Trophoblast cell (in vitro differentiated cells and primary cell): ENCODE measurements around the gene CCDC17.
"Not testable (repeated sequence)": the region's sequence is repeated elsewhere in the genome, so short reads cannot be mapped to it uniquely, and the experiment has no call there.

Experiments used
- DNase-seq, 2 donors: peaks; one replicate each; pipeline ENCODE4 v3.0.0-alpha.2; 2016
- H2AFZ ChIP-seq: 2 replicates; pipeline ENCODE4 v1.6.1; 2013; ENCODE audit warnings: low read length, moderate library complexity, mild to moderate bottlenecking; ENCODE audit not compliant: insufficient read depth, poor library complexity
- H2AK5ac ChIP-seq: 2 replicates; pipeline ENCODE4 v1.6.1; 2013; ENCODE audit warnings: mild to moderate bottlenecking, low read length
- H2BK120ac ChIP-seq: 2 replicates; pipeline ENCODE4 v1.6.1; 2013; ENCODE audit warnings: low read length, mild to moderate bottlenecking, moderate library complexity; ENCODE audit not compliant: insufficient read depth, poor library complexity
- H2BK12ac ChIP-seq: 2 replicates; pipeline ENCODE4 v1.6.1; 2013; ENCODE audit warnings: mild to moderate bottlenecking, low read length, moderate library complexity
- H2BK5ac ChIP-seq: 2 replicates; pipeline ENCODE4 v1.6.1; 2013; ENCODE audit warnings: low read length, low read depth, moderate library complexity, mild to moderate bottlenecking; ENCODE audit not compliant: poor library complexity
- H3K14ac ChIP-seq: 2 replicates; pipeline ENCODE4 v1.6.1; 2013; ENCODE audit warnings: mild to moderate bottlenecking, low read length
- H3K18ac ChIP-seq: 2 replicates; pipeline ENCODE4 v1.6.1; 2013; ENCODE audit warnings: mild to moderate bottlenecking, low read length
- H3K23ac ChIP-seq: 2 replicates; pipeline ENCODE4 v1.6.1; 2013; ENCODE audit warnings: low read length
- H3K27ac ChIP-seq: 2 replicates; pipeline ENCODE4 v1.5.1; 2013; ENCODE audit warnings: low read depth, mild to moderate bottlenecking, inconsistent platforms, low read length, moderate library complexity
- H3K27me3 ChIP-seq: 2 replicates; pipeline ENCODE4 v1.6.1; 2013; ENCODE audit warnings: inconsistent platforms, mild to moderate bottlenecking, low read length, moderate library complexity; ENCODE audit not compliant: insufficient read depth
- H3K36me3 ChIP-seq, 2 experiments: 1 replicate in 1 of 2; 2 replicates in 1 of 2; pipeline ENCODE4 v1.6.1; 2013; ENCODE audit warnings: low read length in 2 of 2, mild to moderate bottlenecking in 2 of 2, moderate library complexity in 1 of 2; ENCODE audit not compliant: insufficient read depth in 2 of 2, control insufficient read depth in 1 of 2
- H3K4ac ChIP-seq: 2 replicates; pipeline ENCODE4 v1.6.1; 2013; ENCODE audit warnings: low read depth, mild to moderate bottlenecking, low read length, moderate library complexity
- H3K4me1 ChIP-seq, 2 experiments: 1 replicate in 1 of 2; 2 replicates in 1 of 2; pipeline ENCODE4 v1.6.1; 2013; ENCODE audit warnings: low read length in 2 of 2, mild to moderate bottlenecking in 2 of 2, moderate library complexity in 1 of 2; ENCODE audit not compliant: insufficient read depth in 2 of 2, control insufficient read depth in 1 of 2
- H3K4me2 ChIP-seq: 2 replicates; pipeline ENCODE4 v1.6.1; 2013; ENCODE audit warnings: inconsistent platforms, mild to moderate bottlenecking, low read length, moderate library complexity
- H3K4me3 ChIP-seq: 2 replicates; pipeline ENCODE4 v1.5.1; 2013; ENCODE audit warnings: mild to moderate bottlenecking, low read depth, low read length, inconsistent platforms
- H3K79me1 ChIP-seq: one replicate; pipeline ENCODE4 v1.6.1; 2013; ENCODE audit warnings: low read length
- H3K79me2 ChIP-seq: 2 replicates; pipeline ENCODE4 v1.6.1; 2013; ENCODE audit warnings: low read length, mild to moderate bottlenecking; ENCODE audit not compliant: control insufficient read depth, insufficient read depth, poor library complexity
- H3K9ac ChIP-seq: 2 replicates; pipeline ENCODE4 v1.6.1; 2013; ENCODE audit warnings: mild to moderate bottlenecking, low read length
- H3K9me3 ChIP-seq: 2 replicates; pipeline ENCODE4 v1.6.1; 2013; ENCODE audit warnings: low read depth, mild to moderate bottlenecking, control low read depth, inconsistent platforms, low read length; ENCODE audit not compliant: insufficient read depth
- H4K12ac ChIP-seq: 2 replicates; pipeline ENCODE4 v1.6.1; 2013; ENCODE audit warnings: low read depth, mild to moderate bottlenecking, low read length, moderate library complexity
- H4K8ac ChIP-seq: 2 replicates; pipeline ENCODE4 v1.6.1; 2013; ENCODE audit warnings: low read depth, mild to moderate bottlenecking, low read length, moderate library complexity
- H4K91ac ChIP-seq: one replicate; pipeline ENCODE4 v1.6.1; 2013; ENCODE audit warnings: low read depth, mild to moderate bottlenecking, low read length, moderate library complexity
- WGBS: extraction: QIAGEN DNeasy Blood & Tissue Kit; methylation state at CpG from one replicate; pipeline ENCODE4 v1.1.7; 2013; ENCODE audit warnings: missing lambda C conversion rate; ENCODE audit not compliant: insufficient read length, insufficient coverage; ENCODE audit errors: extremely low coverage; 5-methylcytosine and 5-hydroxymethylcytosine counted together

CCDC17 gene

DNA sequence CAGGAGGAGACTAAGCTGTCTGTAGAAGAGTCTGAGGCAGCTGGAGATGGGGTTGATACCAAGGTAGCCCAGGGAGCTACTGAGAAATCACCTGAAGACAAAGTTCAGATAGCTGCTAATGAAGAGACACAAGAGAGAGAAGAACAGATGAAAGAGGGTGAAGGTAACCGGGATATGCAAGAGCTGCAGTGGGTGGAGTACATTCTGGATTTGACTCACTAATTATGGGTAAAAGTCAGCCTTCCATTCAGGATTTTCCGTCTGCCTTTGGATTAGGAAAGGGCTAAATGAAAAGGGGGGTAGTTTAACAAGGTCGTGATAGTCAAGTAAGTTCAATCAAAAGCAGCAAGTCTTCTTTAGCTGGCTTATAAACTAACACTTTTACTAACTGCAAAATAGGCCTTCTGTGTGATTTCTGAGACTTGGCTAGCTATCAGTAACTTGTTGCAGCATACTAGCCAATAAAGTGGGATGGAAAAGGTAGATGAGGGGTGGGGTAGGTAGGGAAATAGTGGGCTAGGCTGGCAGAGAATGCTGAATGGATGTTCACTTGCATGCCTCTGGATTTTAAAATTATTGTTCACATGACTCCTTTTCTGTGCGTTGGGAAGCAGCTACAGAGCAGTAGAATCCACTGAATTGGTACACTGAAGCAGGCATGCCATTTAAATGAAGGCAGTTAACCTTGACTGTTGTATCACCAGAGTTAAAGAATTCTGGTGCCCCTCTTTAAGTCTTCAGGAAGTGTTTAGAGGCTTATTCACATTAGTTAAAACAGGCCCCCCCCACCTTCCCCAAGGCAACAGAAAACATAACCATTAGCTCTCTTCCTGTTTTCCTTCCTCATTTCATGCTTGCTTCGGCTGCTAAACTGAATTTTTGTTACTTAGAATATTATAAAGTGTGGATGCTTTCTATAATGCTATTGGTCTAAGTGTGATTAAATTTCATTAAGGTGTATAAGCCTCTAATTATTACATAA, 15.4 kb downstream of the CCDC17 start:
- Histone ChIP-seq H3K14ac (no peak overlapping the region), H3K4me3 (no peak overlapping the region)
- WGBS, result no CpG with 5 or more reads among the region's 5 CpGs

DNA sequence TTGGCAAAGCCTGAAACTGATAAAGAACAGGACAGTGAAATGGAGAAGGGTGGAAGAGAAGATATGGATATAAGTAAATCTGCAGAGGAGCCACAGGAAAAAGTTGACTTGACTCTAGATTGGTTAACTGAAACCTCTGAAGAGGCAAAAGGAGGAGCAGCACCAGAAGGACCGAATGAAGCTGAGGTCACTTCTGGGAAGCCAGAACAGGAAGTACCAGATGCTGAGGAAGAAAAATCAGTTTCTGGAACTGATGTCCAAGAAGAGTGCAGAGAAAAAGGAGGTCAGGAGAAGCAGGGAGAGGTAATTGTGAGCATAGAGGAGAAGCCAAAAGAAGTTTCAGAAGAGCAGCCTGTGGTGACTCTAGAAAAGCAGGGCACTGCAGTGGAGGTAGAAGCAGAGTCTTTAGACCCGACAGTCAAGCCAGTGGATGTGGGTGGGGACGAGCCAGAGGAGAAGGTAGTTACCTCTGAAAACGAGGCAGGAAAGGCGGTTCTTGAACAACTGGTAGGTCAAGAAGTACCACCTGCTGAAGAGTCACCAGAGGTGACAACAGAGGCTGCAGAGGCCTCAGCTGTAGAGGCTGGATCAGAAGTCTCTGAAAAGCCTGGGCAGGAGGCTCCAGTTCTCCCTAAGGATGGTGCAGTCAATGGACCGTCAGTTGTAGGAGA, 16.3 kb downstream of the CCDC17 start:
- Histone ChIP-seq H3K79me1 (no peaks in the 10 kb centered on the region), H2BK12ac (no peak overlapping the region), H3K4ac (no peak overlapping the region), H3K18ac (no peak overlapping the region), H3K4me2 (no peak overlapping the region), H3K27me3 (no peaks in the 10 kb centered on the region), H3K4me1 (peaks cover 0 to 2% of the 10 kb centered on the region in 2 experiments), H3K14ac (no peak overlapping the region), H3K79me2 (no peaks in the 10 kb centered on the region), H2BK5ac (no peak overlapping the region), H4K91ac (no peak overlapping the region), H2BK120ac (no peak overlapping the region), H2AK5ac (no peak overlapping the region), H3K36me3 (peaks cover 20 to 33% of the 10 kb centered on the region in 2 experiments), H3K4me3 (no peak overlapping the region), H3K9ac (no peak overlapping the region), H3K27ac (no peak overlapping the region), H3K23ac (no peak overlapping the region), H4K8ac (no peak overlapping the region), H4K12ac (no peak overlapping the region), H3K9me3 (no peaks in the 10 kb centered on the region), H2AFZ (no peak overlapping the region)
- no CpG with 5 or more reads among the region's 6 CpGs for WGBS
- peak in 1 of 2 donors; percentile 47 for DNase-seq

More for the DNA sequence above, 15.4 kb downstream of the CCDC17 start:
- Histone ChIP-seq H3K27me3 (no peaks in the 10 kb centered on the region), H2BK12ac (no peak overlapping the region), H3K27ac (no peak overlapping the region), H4K91ac (no peak overlapping the region), H3K9ac (no peak overlapping the region), H4K8ac (no peak overlapping the region), H3K4me1 (peaks cover 0 to 2% of the 10 kb centered on the region in 2 experiments), H2AFZ (no peak overlapping the region), H3K4ac (no peak overlapping the region), H3K79me2 (no peaks in the 10 kb centered on the region), H3K9me3 (no peaks in the 10 kb centered on the region), H3K4me2 (no peak overlapping the region), H4K12ac (no peak overlapping the region), H3K36me3 (peaks cover 21 to 34% of the 10 kb centered on the region in 2 experiments), H3K18ac (no peak overlapping the region), H3K79me1 (no peaks in the 10 kb centered on the region), H2BK120ac (no peak overlapping the region), H2BK5ac (no peak overlapping the region), H2AK5ac (no peak overlapping the region), H3K23ac (no peak overlapping the region)
- DNase-seq, result no peak

DNA sequence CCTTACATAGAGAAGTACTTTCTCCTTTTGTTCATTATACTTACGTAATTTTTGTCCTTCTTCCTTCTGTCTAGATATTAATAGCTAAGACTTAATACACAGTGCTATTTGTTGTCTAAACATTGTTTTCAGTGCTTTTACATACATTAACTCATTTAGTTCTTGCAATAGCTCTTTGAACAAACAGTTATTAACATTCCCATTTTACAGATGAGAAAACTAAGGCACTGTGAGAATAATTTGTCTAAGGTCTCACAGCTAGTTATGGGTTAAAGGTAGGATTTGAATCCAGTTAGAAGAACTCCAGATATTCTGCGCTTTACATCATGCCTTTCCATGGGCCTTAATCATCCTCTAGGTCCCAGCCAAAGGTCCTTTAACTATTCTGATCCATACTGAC, 19.6 kb downstream of the CCDC17 start:
- H2BK5ac ChIP-seq, result no peak overlapping the region
- no peak overlapping the region for H3K18ac ChIP-seq
- H3K9me3 ChIP-seq, result no peaks in the 10 kb centered on the region
- H4K12ac ChIP-seq, result no peak overlapping the region
- peaks cover 0 to 2% of the 10 kb centered on the region in 2 experiments for H3K4me1 ChIP-seq
- no CpG with 5 or more reads among the region's 2 CpGs for WGBS
- H2AK5ac ChIP-seq, result no peak overlapping the region
- no peak overlapping the region for H2AFZ ChIP-seq
- H2BK120ac ChIP-seq, result no peak overlapping the region
- no peak overlapping the region for H3K9ac ChIP-seq
- H3K4me3 ChIP-seq, result no peak overlapping the region
- H3K79me1 ChIP-seq, result no peaks in the 10 kb centered on the region
- no peak for DNase-seq
- no peak overlapping the region for H3K4me2 ChIP-seq
- H3K36me3 ChIP-seq, result peaks cover 10 to 24% of the 10 kb centered on the region in 2 experiments
- no peak overlapping the region for H3K4ac ChIP-seq
- no peaks in the 10 kb centered on the region for H3K27me3 ChIP-seq
- no peak overlapping the region for H4K91ac ChIP-seq
- no peak overlapping the region for H3K27ac ChIP-seq
- H3K23ac ChIP-seq, result no peak overlapping the region
- H3K79me2 ChIP-seq, result no peaks in the 10 kb centered on the region
- no peak overlapping the region for H2BK12ac ChIP-seq
- H3K14ac ChIP-seq, result no peak overlapping the region
- no peak overlapping the region for H4K8ac ChIP-seq

DNA sequence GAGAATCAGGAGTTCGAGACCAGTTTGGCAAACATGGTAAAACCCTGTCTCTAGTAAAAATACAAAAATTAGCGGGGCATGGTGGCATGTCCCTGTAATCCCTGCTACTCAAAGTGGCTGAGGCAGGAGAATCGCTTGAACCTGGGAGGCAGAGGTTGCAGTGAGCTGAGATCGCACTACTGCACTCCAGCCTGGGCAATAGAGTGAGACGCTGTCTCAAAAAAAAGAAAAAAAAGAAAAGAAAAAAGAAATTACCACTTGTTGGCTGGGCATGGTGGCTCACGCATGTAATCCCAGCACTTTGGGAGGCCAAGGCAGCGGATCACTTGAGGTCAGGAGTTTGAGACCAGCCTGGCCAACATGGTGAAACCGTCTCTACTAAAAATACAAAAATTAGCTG, 27.1 kb downstream of the CCDC17 start:
- not testable (repeated sequence) for H2BK12ac ChIP-seq, H3K4me2 ChIP-seq, H3K23ac ChIP-seq, H3K4me3 ChIP-seq, H2AFZ ChIP-seq, H3K27me3 ChIP-seq, H4K8ac ChIP-seq, H3K4me1 ChIP-seq, H3K9me3 ChIP-seq, H3K79me1 ChIP-seq, H2AK5ac ChIP-seq, DNase-seq, H3K27ac ChIP-seq, H3K79me2 ChIP-seq, H4K12ac ChIP-seq, H3K14ac ChIP-seq, H4K91ac ChIP-seq, H3K18ac ChIP-seq, H2BK120ac ChIP-seq, H3K9ac ChIP-seq, H2BK5ac ChIP-seq
- WGBS, result no CpG with 5 or more reads among the region's 8 CpGs
- H3K4ac ChIP-seq, result peak overlapping the region; percentile 30
- H3K36me3 ChIP-seq, result peaks cover 22 to 23% of the 10 kb centered on the region in 2 experiments
